ENCODE data around the gene PPM1A. TPM values are rescaled to one million over a fixed set of nuclear protein-coding genes. Genes with fewer than 3 reads are reported as not detected.

PPM1A gene
- total RNA-seq, 1 donor, result 22.5 TPM

DNA sequence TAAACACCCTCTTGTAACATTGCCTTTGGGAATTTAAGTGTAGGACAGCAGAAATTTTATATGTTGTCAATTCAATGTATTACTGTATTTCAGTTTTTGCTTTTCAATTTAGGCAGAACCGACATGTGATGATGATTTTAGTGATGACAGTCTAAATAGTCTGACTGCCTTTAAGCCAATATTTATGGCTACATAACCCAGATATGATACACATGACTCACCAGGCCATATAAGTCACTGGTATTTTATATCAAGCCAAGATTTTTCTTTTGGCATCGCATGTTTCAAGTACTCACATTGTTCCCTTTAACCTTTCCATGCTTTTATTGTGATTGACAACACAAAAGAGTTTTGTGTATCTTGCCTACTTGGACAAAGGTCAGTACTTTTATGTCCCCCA is 13.6 kb upstream of the PPM1A start:
- no peak for DNase-seq (ENCODE audit: low read depth)
- no peak overlapping the region for H3K4me3 ChIP-seq (ENCODE audit: low read depth, low read length)
- no peak for TF ChIP-seq CTCF (IDR thresholded peaks at IDR 0.05; ENCODE audit: insufficient read depth, low read depth, low read length)

DNA sequence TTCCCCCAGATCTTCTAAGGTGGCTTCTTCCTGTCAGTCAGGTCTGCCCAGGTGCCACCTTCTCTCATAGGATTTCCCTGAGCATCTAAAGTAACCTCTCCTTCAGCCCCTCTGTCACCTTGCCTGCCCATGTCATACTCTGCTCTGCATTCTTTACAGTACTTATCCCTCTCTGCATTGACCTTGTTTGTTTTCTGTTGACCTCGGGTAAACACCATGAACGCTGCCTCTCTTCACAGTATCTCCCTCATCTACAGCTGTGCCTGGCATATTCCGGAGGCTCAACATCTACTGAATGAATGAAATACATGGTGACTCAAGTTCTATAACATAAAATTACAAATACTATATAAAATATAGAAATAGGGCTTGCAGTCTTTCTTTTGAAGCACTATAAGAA is 10.1 kb upstream of the PPM1A start:
- TF ChIP-seq CTCF (IDR thresholded peaks at IDR 0.05; ENCODE audit: insufficient read depth, low read depth, low read length), result no peak
- H3K4me3 ChIP-seq (ENCODE audit: low read depth, low read length), result no peak overlapping the region
- DNase-seq (ENCODE audit: low read depth), result no peak

- DNase-seq (ENCODE audit: low read depth), result no peak
- H3K4me3 ChIP-seq (ENCODE audit: low read depth, low read length), result no peak overlapping the region
- no peak for TF ChIP-seq CTCF (IDR thresholded peaks at IDR 0.05; ENCODE audit: insufficient read depth, low read depth, low read length)
Measured at GRCh38 chr14:60240139-60240856, 8.7 kb upstream of the PPM1A start.

DNA sequence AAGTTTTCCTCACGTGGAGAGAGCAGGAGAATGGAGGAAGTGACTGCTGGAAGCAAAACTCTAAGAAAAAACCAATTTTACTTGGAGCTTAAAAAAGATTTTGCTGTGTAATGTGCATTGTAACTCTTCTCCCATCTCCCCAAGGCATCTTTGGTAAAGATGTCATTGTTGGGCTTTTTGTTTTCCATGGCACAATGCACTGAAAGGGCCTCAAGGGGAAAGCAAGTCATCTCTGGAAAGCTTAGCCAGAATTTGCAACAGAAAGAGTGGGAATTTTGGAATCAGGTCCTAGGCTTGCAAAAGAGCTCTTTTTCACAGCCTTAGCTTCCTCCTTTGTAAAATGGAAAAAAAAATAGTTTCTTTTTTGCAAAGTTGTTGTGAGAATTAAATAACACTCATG is 7.9 kb upstream of the PPM1A start:
- no peak for TF ChIP-seq CTCF (IDR thresholded peaks at IDR 0.05; ENCODE audit: insufficient read depth, low read depth, low read length)
- H3K4me3 ChIP-seq (ENCODE audit: low read depth, low read length), result no peak overlapping the region
- DNase-seq (ENCODE audit: low read depth), result no peak

- no peak for TF ChIP-seq CTCF (IDR thresholded peaks at IDR 0.05; ENCODE audit: insufficient read depth, low read depth, low read length)
- no peak for DNase-seq (ENCODE audit: low read depth)
- no peak overlapping the region for H3K4me3 ChIP-seq (ENCODE audit: low read depth, low read length)
Measured at GRCh38 chr14:60242429-60242828, 6.6 kb upstream of the PPM1A start.

DNA sequence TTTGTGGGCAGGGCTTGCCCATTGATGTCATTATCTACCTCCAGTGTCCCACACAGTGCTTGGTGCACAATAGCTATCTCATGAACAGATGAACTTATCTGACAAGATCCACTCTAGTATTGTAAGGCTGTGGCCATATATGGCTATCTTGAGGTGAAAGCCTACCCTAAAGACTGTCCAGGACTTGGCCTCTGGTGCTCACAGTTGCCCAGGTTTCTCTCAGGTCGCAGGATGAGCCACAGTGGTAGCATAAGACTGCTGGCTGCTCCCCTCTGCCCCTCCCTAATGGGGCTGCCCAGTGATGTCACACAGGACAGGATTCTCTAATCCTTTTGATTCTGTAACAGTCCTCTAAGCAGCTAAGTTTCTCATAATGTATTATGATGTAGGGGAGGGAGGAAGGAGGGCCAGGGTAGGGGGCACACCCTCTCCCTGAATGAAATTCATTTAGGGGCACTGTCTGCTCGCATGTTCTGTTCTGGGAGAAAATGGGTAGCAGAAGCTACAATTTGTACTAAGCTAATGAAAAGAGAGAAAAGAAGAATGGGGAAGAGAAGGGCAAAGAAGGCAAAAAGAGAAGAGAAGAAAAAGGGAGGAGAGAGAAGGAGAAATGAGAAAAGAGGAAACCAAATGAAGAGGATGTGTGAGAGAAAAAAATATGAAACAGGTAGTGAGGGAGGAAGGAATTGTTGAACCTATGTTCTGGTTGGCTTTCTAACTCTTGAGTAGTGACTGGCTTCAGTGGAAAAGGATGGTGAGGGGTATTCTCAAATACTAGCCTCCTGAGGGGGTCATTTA is 3.4 kb upstream of the PPM1A start:
- no peak for DNase-seq (ENCODE audit: low read depth)
- no peak for TF ChIP-seq CTCF (IDR thresholded peaks at IDR 0.05; ENCODE audit: insufficient read depth, low read depth, low read length)

More for the DNA sequence above, 3.4 kb upstream of the PPM1A start:
- no peak overlapping the region for H3K4me3 ChIP-seq (ENCODE audit: low read depth, low read length)

Data from fibroblast of villous mesenchyme (primary cell).